ENCODE measurements around the gene ACCS.
A peak's percentile ranks its signal among the peaks of the same experiment; 100 is the strongest.

Gene ACCS

GRCh38 chr11:44065841-44066731, at the start of gene ACCS:
ACCS (plus strand) TSS chr11:44066270; CDS start chr11:44067628, 1,358 bp downstream.
- H3K4me3 Mint-ChIP-seq: peak within 1 kb of the TSS; percentile 82
- no peaks in the 10 kb centered on the region for H3K27me3 Mint-ChIP-seq
- peaks cover 37% of the 10 kb centered on the region for H3K4me1 Mint-ChIP-seq
- no peaks in the 10 kb centered on the region for H3K9me3 Mint-ChIP-seq
- peak; percentile 95 for DNase-seq
- H3K36me3 Mint-ChIP-seq: peaks cover 11% of the 10 kb centered on the region
- CTCF ChIA-PET: interaction anchor here (0.7 to 2.2 kb wide), 6 partner anchors 20 to 70 kb away, joined by 3 to 11 read pairs (median 3); partner anchors contain the start of gene EXT2
- peak within 1 kb of the TSS; percentile 90 for H3K27ac Mint-ChIP-seq

GRCh38 chr11:44016546-44017442, 49.3 kb upstream of the ACCS start:
- CTCF ChIA-PET: no interaction called here
- Mint-ChIP-seq H3K27ac (no peak overlapping the region), H3K9me3 (no peaks in the 10 kb centered on the region), H3K4me1 (no peaks in the 10 kb centered on the region), H3K27me3 (peaks cover 25% of the 10 kb centered on the region), H3K36me3 (no peaks in the 10 kb centered on the region), H3K4me3 (no peak overlapping the region)
- no peak for DNase-seq

- CTCF ChIA-PET: no interaction called here
Observed at GRCh38 chr11:44017443-44018126, 48.5 kb upstream of the ACCS start.

GRCh38 chr11:44018127-44018521, 47.9 kb upstream of the ACCS start:
- DNase-seq: no peak
- Mint-ChIP-seq H3K4me1 (no peaks in the 10 kb centered on the region), H3K36me3 (no peaks in the 10 kb centered on the region), H3K4me3 (no peak overlapping the region), H3K27ac (no peak overlapping the region), H3K9me3 (no peaks in the 10 kb centered on the region), H3K27me3 (peaks cover 31% of the 10 kb centered on the region)
- CTCF ChIA-PET: no interaction called here

More at GRCh38 chr11:44017443-44018126, 48.5 kb upstream of the ACCS start:
- H3K36me3 Mint-ChIP-seq: no peaks in the 10 kb centered on the region
- DNase-seq: no peak
- peaks cover 28% of the 10 kb centered on the region for H3K27me3 Mint-ChIP-seq
- no peak overlapping the region for H3K4me3 Mint-ChIP-seq
- H3K27ac Mint-ChIP-seq: no peak overlapping the region
- H3K4me1 Mint-ChIP-seq: no peaks in the 10 kb centered on the region
- H3K9me3 Mint-ChIP-seq: no peaks in the 10 kb centered on the region

- no peaks in the 10 kb centered on the region for H3K36me3 Mint-ChIP-seq
- H3K27me3 Mint-ChIP-seq: peaks cover 35% of the 10 kb centered on the region
- no peak overlapping the region for H3K27ac Mint-ChIP-seq
- H3K9me3 Mint-ChIP-seq: no peaks in the 10 kb centered on the region
- H3K4me1 Mint-ChIP-seq: no peaks in the 10 kb centered on the region
- no peak overlapping the region for H3K4me3 Mint-ChIP-seq
- CTCF ChIA-PET: no interaction called here
- DNase-seq: no peak
Observed at GRCh38 chr11:44018829-44019228, 47.2 kb upstream of the ACCS start.

- Mint-ChIP-seq H3K27ac (no peak overlapping the region), H3K9me3 (no peaks in the 10 kb centered on the region), H3K4me3 (no peak overlapping the region), H3K36me3 (no peaks in the 10 kb centered on the region), H3K4me1 (no peaks in the 10 kb centered on the region), H3K27me3 (peaks cover 32% of the 10 kb centered on the region)
- no peak for DNase-seq
- CTCF ChIA-PET: no interaction called here
Observed at GRCh38 chr11:44024977-44025376, 41.1 kb upstream of the ACCS start.

- Mint-ChIP-seq H3K36me3 (no peaks in the 10 kb centered on the region), H3K4me3 (no peak overlapping the region), H3K27me3 (peaks cover 33% of the 10 kb centered on the region), H3K4me1 (no peaks in the 10 kb centered on the region), H3K27ac (no peak overlapping the region), H3K9me3 (no peaks in the 10 kb centered on the region)
- CTCF ChIA-PET: no interaction called here
- no peak for DNase-seq
Observed at GRCh38 chr11:44025727-44026126, 40.3 kb upstream of the ACCS start.

- no peaks in the 10 kb centered on the region for H3K4me1 Mint-ChIP-seq
- H3K9me3 Mint-ChIP-seq: no peaks in the 10 kb centered on the region
- no peak for DNase-seq
- no peak overlapping the region for H3K4me3 Mint-ChIP-seq
- CTCF ChIA-PET: interaction anchor here (1.4 kb wide), 1 partner anchor 10 kb away, joined by 3 read pairs; no protein-coding TSS in a partner anchor
- no peak overlapping the region for H3K27ac Mint-ChIP-seq
- H3K27me3 Mint-ChIP-seq: peaks cover 29% of the 10 kb centered on the region
- no peaks in the 10 kb centered on the region for H3K36me3 Mint-ChIP-seq
Observed at GRCh38 chr11:44028401-44028800, 37.7 kb upstream of the ACCS start.

GRCh38 chr11:44028816-44029506, 37.1 kb upstream of the ACCS start:
- Mint-ChIP-seq H3K27me3 (peaks cover 27% of the 10 kb centered on the region), H3K4me1 (no peaks in the 10 kb centered on the region), H3K27ac (no peak overlapping the region), H3K36me3 (no peaks in the 10 kb centered on the region), H3K9me3 (no peaks in the 10 kb centered on the region), H3K4me3 (no peak overlapping the region)
- CTCF ChIA-PET: interaction anchor here (1.4 kb wide), 1 partner anchor 10 kb away, joined by 3 read pairs; no protein-coding TSS in a partner anchor
- no peak for DNase-seq

- CTCF ChIA-PET: interaction anchor here (1.4 kb wide), 1 partner anchor 9 kb away, joined by 3 read pairs; no protein-coding TSS in a partner anchor
- no peaks in the 10 kb centered on the region for H3K9me3 Mint-ChIP-seq
- no peaks in the 10 kb centered on the region for H3K4me1 Mint-ChIP-seq
- H3K36me3 Mint-ChIP-seq: no peaks in the 10 kb centered on the region
- DNase-seq: no peak
- no peak overlapping the region for H3K4me3 Mint-ChIP-seq
- H3K27me3 Mint-ChIP-seq: peaks cover 22% of the 10 kb centered on the region
- H3K27ac Mint-ChIP-seq: no peak overlapping the region
Observed at GRCh38 chr11:44029507-44029845, 36.6 kb upstream of the ACCS start.

- DNase-seq: no peak
- no peak overlapping the region for H3K27ac Mint-ChIP-seq
Observed at GRCh38 chr11:44029977-44030911, 35.8 kb upstream of the ACCS start.

GRCh38 chr11:44030996-44031395, 35.1 kb upstream of the ACCS start:
- Mint-ChIP-seq H3K4me1 (no peaks in the 10 kb centered on the region), H3K36me3 (no peaks in the 10 kb centered on the region), H3K4me3 (no peak overlapping the region), H3K27me3 (peaks cover 21% of the 10 kb centered on the region), H3K27ac (no peak overlapping the region), H3K9me3 (no peaks in the 10 kb centered on the region)
- CTCF ChIA-PET: no interaction called here
- DNase-seq: no peak

More at GRCh38 chr11:44029977-44030911, 35.8 kb upstream of the ACCS start:
- H3K4me3 Mint-ChIP-seq: no peak overlapping the region
- no peaks in the 10 kb centered on the region for H3K9me3 Mint-ChIP-seq
- CTCF ChIA-PET: no interaction called here
- H3K27me3 Mint-ChIP-seq: peaks cover 21% of the 10 kb centered on the region
- H3K36me3 Mint-ChIP-seq: no peaks in the 10 kb centered on the region
- no peaks in the 10 kb centered on the region for H3K4me1 Mint-ChIP-seq

GRCh38 chr11:44031549-44031948, 34.5 kb upstream of the ACCS start:
- no peaks in the 10 kb centered on the region for H3K9me3 Mint-ChIP-seq
- H3K27me3 Mint-ChIP-seq: peaks cover 21% of the 10 kb centered on the region
- no peaks in the 10 kb centered on the region for H3K4me1 Mint-ChIP-seq
- H3K4me3 Mint-ChIP-seq: no peak overlapping the region
- DNase-seq: no peak
- CTCF ChIA-PET: no interaction called here
- no peaks in the 10 kb centered on the region for H3K36me3 Mint-ChIP-seq
- H3K27ac Mint-ChIP-seq: no peak overlapping the region

Data from activated naive CD4-positive, alpha-beta T cell treated with anti-CD3 and anti-CD28 coated beads, Interleukin-2, amount 10 ng/mL, durations not matched to agents 7 days and 5 days (primary cell).